ENCODE results near the gene CTNNA3.

CTNNA3 gene

DNA sequence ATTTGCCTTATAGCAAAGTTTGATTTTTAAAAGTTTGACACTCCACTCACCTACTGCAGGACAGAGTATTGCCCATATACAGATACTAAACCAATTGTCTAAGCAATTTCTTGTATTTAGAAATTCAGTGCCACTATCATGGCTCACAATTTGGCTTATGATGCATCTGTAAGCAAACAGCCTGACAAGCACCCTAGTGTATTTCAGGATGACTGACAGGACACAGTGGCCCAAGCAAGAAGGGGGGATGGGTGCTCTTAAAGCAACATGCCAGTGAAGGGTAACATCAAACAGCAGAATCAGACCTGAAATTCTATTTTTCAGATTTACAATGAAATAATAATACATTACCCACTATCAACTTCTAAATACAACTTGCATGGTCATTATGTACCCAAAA, 30.5 kb downstream of the CTNNA3 start:
- DNase-seq = peak; percentile 8

GRCh38 chr10:67664942-67665341, 31.1 kb downstream of the CTNNA3 start:
- DNase-seq = peak; percentile 14

DNA sequence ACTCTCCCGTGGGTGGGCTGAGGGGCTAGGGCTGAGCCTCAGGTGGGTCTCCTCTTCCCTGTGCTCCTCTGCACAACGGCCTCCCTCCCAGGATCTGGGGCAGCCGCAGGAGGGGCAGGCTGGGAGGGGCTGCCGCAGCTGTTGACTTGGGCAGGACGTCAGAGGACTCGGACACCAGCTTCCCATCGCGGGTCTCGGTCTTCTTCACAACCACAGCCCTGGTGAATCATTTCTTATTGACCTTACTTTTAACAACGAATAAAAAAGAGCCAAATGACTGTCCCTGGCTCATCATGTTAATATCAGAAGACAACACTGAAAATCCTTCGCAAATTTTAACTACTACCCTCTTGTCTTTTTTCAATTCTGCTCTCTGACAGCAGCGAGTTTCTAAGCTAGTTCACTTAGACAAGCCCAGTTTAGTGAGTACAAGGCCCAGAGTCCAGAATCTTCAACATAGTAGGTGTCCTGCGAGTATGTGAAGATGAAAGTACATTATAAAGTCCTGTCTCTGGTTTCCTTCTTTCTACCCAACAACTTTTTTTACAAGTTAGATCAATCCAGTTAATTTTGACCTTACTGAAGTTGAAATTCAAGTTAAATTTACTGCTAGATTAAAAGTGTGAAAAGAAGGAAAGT, 32.4 kb downstream of the CTNNA3 start:
- DNase-seq = no peak

DNA sequence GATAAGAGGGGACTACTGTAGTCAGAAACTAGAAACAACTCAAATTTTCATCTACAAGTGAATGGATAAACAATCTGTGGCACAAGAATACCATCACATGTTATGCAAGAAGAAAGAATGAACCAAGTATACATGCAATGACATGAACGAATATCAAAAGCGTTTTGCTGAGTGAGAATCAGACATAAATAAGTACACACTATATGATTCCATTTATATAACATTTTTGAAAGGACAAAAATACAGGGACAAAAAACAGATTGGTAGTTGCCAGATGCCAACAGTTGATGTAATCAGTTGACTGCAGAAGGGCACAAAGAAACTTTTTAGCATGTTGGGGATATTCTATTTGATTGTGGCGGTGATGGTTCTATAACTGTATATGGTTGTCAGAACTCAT, 33.6 kb downstream of the CTNNA3 start:
- DNase-seq = no peak

DNA sequence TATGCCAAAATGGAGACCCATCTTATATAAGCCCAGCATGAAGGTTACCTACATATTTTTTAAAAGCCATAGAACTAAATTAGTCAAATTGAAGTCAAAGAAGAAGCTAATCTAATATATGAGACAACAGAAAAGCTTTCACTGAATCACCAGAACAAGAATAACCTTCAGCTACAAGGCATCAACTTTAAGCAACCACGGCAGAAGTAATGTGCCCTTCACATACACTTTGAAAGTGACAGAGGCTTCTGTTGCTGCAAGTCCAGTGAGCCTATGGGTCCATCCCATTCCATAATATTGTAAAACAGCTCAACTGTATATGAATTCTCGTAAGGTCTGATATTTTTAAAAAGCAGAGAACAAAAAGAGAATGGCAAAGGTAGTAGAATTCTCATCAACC, 36.5 kb downstream of the CTNNA3 start:
- no peak for DNase-seq

DNA sequence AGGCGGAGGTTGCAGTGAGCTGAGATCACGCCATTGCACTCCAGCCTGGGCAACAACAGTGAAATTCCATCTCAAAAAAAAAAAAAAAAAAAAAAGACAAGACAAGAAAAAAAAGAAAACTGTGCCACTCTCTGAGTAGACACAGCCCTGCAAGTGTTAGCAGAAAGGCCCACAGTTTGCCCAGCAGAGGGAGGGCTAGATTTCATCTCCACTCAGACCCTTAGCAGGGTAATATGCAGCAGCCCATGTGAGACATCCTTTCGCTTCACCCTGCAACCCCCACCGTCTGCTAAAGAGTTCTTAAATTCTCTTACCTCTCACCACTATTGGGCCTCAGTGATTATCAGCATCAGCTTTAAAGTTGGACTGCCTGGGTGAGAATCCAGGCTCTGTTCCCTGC, 38.2 kb downstream of the CTNNA3 start:
- DNase-seq = no peak

DNA sequence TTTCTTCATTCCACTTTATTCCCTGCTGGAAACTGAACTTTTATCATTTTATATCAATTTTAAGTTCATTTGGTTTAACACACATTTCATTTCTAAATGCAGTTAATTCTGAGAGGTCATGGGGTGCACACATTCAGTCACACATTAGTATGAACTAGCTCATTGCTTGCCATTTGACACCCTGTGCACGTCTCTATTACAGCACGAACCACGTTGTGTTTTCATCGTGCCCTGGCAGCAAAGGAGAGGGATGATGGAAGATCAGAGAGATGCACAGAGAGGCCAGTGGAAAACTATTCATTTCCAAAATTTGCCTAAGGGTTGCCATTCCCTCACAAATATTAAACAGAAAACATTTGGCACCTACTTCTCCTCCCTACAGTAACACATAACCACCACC, 45.4 kb downstream of the CTNNA3 start:
- DNase-seq = no peak

- no peak for DNase-seq
These were observed 47.3 kb downstream of the CTNNA3 start for GRCh38 chr10:67648613-67649229.

DNA sequence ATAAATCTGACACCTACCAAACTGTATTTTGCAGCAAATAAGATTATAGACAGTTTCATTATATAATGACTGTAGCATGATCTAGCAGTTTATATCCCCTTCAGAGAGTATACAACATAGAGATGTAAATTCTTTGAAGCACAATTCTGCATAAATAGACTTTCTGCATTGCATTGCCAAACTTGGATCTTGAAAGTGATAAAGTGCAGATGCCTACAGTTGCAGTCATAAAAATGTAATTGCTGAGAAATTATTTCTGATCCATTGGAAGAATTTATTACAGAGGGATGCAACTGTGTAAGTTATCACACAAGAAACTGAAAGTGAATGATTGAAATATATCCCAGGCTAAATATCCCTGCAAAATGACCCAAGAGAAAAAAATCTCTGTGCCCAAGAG, 65.1 kb downstream of the CTNNA3 start:
- no peak for DNase-seq

DNA sequence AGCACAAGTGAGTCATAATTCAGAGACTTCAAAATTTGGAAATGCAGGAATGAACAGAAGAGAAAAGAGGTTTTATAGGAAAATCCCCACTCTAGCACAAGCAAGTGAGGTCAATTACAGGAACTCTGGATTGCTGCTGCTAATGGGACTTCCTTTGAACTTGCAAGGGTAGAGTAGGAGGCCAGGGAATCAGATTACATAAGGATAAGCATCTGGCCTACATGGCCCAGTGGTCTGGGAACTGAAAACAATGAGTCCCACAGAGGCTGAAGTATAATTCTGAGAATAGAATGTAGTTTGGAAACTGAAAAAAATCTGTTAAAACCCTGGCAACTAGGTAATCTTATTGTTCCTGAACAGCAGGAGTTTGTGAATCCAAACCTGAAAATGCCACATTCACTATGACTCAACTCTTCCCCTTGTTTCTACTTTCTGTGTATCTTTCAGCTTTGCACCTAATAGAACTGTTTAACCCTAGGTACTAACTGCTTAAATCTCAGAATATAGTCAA, 66.5 kb downstream of the CTNNA3 start:
- no peak for DNase-seq

- no peak for DNase-seq
These were observed 73.0 kb downstream of the CTNNA3 start for GRCh38 chr10:67622984-67623383.

GRCh38 chr10:67622511-67622910, 73.5 kb downstream of the CTNNA3 start:
- no peak for DNase-seq

- DNase-seq = no peak
These were observed 74.2 kb downstream of the CTNNA3 start for GRCh38 chr10:67621834-67622233.

GRCh38 chr10:67618116-67618515, 77.9 kb downstream of the CTNNA3 start:
- DNase-seq = peak; percentile 93

DNA sequence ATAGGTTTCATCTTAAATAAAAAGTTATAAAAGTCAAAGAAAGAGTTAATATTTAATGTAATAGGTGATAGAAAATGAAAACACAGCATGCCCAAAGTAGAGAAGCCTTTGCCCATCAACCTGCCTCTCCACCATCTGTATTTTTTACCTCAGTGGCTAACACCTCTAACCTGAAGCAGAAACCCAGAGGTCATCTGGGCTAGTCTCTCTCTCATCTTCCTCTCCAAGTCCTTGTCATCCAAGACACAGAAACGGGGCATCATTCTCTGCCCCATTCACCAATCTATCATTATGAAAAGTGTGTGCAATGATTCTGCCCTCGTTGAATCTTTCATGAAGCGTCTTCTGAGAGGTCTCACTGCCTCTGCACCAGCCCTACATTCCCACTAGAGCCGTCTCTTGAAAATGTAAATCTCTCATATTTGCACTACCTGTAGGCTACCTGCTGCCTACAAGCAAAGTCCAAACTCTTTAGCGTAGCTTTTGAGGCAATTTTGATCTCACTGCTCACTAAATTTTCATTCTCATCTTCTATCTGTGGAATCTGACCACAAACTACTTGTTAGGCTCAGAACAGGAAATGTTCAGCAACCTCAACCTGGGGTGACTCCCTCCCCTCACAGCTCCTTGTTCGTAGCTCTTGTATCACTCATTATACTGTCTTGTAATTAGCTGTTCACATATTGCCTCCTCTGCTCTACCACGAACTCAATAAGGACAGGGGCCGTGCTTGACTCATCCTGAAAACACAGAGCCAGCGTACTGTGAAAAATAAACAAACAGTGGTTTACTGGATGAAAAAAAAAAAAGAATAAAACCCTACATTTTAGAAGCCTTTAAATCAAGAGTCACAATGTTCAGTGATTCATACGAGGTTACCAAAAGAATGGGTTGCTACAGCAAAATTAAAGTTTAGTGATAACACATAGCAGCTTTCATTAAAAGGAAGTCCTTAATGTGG, 83.1 kb downstream of the CTNNA3 start:
- DNase-seq = peak; percentile 73

DNA sequence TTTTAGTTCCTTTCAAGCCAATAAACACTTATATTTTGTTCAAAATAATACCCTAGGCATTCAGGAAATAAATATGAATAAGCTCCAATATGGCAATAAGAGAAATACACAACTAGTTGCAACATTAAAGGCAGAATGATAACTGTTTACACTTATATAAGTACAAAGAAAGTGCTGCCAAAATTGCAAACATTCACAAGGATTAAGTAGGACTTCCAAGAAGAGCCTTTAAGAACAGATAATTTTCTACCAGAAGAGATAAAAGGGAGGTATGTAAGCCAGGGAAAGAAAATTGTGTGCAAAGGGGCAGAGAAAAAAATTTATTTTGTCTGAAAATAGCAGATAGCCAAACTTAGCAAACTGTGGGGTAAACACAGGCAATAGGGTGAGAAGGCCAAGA, 83.8 kb downstream of the CTNNA3 start:
- DNase-seq = no peak

DNA sequence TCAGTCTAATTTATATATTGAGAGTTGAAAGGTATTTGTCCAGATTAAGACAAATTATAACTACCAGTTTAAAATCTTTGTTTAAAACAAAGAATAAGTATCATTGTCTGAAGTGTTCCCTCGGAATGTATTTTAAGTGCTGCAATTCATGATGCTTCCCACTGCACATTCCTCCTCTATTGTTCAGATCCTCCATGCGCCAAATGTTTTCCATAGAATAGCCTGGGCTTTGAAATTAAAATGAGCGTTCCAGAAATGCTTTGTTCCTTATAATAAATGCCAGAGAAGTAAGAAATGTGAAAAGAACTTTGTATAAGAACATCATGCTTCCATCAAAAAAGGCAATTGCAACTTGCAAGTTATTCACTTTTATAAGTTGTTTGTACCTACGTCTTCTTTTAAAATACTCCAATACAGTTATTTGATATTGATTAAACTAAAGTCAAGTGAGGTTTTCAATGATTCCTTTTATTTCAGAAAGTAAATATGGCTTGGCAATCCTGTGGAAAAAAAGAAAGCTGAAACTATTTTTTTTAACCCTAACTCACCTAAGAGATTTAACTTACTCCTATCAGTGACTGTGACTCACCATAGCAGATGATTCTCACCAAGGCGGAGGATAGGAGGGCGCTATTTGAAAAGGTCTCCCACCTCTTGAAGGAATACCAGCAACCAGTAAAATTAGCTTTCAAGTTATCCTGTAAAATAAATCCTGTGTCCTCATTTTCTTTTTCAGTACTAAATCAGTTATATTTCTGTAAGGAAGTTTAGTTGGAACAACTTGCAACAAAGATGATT, 85.8 kb downstream of the CTNNA3 start:
- DNase-seq = peak; percentile 86

DNA sequence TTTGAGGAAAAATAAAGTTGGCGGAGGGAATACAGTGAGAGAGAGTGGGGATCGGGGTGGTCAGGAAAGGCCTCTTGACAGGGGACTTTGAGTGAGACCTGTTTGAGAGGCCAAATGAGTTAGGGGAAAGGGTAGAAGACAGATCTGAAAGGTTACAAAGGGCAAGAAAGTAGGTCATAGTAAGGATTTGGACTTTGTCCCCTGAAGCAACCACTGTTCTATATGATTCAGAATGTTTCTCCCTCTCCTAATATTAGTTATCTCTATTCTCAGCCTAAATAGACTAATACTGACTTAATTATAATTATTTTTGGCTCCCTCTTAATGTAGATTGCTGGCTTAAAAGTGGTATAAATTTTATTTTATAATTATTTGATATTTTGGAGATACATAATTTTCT, 88.0 kb downstream of the CTNNA3 start:
- no peak for DNase-seq

DNA sequence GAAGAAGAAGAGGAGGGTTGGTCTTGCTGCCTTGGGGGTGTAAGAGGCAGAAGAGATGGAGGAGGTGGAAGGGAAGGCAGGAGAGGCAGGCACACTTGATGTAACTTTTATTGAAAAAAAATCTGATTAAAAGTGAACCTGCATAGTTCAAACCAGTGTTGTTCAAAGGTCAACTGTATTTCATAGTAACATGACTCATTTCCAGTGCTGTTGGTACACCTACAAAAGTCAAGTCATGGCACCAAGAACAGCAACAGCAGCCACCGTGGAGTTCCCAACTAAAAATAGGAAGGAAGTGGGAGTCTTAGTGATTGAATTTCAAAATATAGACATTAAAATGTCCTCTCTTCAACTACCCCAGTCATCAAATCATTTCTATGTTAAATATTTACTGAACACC, 88.5 kb downstream of the CTNNA3 start:
- DNase-seq = no peak

GRCh38 chr10:67606572-67606971, 89.4 kb downstream of the CTNNA3 start:
- peak; percentile 97 for DNase-seq

- DNase-seq = peak; percentile 77
These were observed 92.3 kb downstream of the CTNNA3 start for GRCh38 chr10:67603701-67604100.

DNA sequence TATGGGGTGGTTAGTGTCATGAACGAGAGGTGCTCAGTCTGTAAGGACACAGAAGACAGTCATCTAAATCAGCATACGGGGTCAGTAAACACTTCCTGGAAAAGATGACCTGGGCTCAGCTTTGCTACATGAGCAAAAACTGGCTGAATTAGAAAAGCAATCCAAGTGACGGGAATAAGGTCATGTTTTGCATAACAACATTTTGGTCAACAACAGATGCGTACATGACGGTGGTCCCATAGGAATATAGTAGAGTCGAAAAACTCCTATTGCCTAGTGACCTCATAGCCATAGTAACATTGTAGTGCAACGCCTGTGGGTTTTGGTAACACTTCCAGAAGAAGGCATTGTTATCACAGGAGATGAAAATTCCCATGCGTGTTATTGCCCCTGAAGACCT, 92.9 kb downstream of the CTNNA3 start:
- no peak for DNase-seq

Data from fibroblast of skin of back (primary cell).